ENCODE measurements around the gene MEF2C. TPM values are rescaled to one million over a fixed set of nuclear protein-coding genes. Genes with fewer than 3 reads are reported as not detected.

The MEF2C gene
- total RNA-seq, 1 donor from 2014 or later: 0.26 TPM

- Histone ChIP-seq H2AFZ (replicated peaks) (no peak overlapping the region), H3K9me3 (ENCODE audit: low read depth) (no peaks in the 10 kb centered on the region), H3K27me3 (peaks cover 83% of the 10 kb centered on the region), H3F3A (ENCODE audit: low read depth) (peaks cover 10% of the 10 kb centered on the region), H3K79me2 (ENCODE audit: low read depth) (no peaks in the 10 kb centered on the region), H3K36me3 (no peaks in the 10 kb centered on the region), H4K20me1 (ENCODE audit: low read depth) (peaks cover 39% of the 10 kb centered on the region), H3K4me3 (no peak overlapping the region), H3K27ac (no peak overlapping the region), H3K9ac (no peak overlapping the region), H3K4me2 (no peak overlapping the region), H3K4me1 (peaks cover 15% of the 10 kb centered on the region)
- no peak for DNase-seq (ENCODE audit: low spot score)
- H3K4me3 Mint-ChIP-seq: no peak overlapping the region
- peaks cover 57% of the 10 kb centered on the region for H3K27me3 Mint-ChIP-seq (ENCODE audit: insufficient read depth, low read depth)
- H3K27ac Mint-ChIP-seq: no peak overlapping the region
- no peak for TF ChIP-seq EZH2 (IDR thresholded peaks at IDR 0.05)
- TF ChIP-seq CTCF (IDR thresholded peaks at IDR 0.05): no peak
- no peak for TF ChIP-seq EZH2phosphoT487 (IDR thresholded peaks at IDR 0.05)
- H3K4me1 Mint-ChIP-seq: peaks cover 14% of the 10 kb centered on the region
- H3K36me3 Mint-ChIP-seq: peaks cover 1% of the 10 kb centered on the region
- H3K9me3 Mint-ChIP-seq: no peaks in the 10 kb centered on the region
Measured at GRCh38 chr5:88696466-88696865, 186.5 kb downstream of the MEF2C start.

GRCh38 chr5:88695931-88696330 lies 187.1 kb downstream of the MEF2C start:
- Mint-ChIP-seq H3K36me3 (peaks cover 1% of the 10 kb centered on the region), H3K27ac (no peak overlapping the region), H3K9me3 (no peaks in the 10 kb centered on the region), H3K4me1 (peaks cover 18% of the 10 kb centered on the region), H3K27me3 (ENCODE audit: insufficient read depth, low read depth) (peaks cover 62% of the 10 kb centered on the region), H3K4me3 (no peak overlapping the region)
- Histone ChIP-seq H4K20me1 (ENCODE audit: low read depth) (peaks cover 43% of the 10 kb centered on the region), H3K9me3 (ENCODE audit: low read depth) (no peaks in the 10 kb centered on the region), H3K79me2 (ENCODE audit: low read depth) (no peaks in the 10 kb centered on the region), H3K4me3 (no peak overlapping the region), H2AFZ (replicated peaks) (no peak overlapping the region), H3F3A (ENCODE audit: low read depth) (peaks cover 13% of the 10 kb centered on the region), H3K27ac (no peak overlapping the region), H3K36me3 (no peaks in the 10 kb centered on the region), H3K27me3 (peaks cover 88% of the 10 kb centered on the region), H3K4me2 (no peak overlapping the region), H3K9ac (no peak overlapping the region), H3K4me1 (peaks cover 18% of the 10 kb centered on the region)
- TF ChIP-seq EZH2 (IDR thresholded peaks at IDR 0.05) (no peak), CTCF (IDR thresholded peaks at IDR 0.05) (no peak), EZH2phosphoT487 (IDR thresholded peaks at IDR 0.05) (no peak)
- no peak for DNase-seq (ENCODE audit: low spot score)

- Mint-ChIP-seq H3K36me3 (peaks cover 1% of the 10 kb centered on the region), H3K9me3 (no peaks in the 10 kb centered on the region), H3K27ac (no peak overlapping the region), H3K4me1 (peaks cover 25% of the 10 kb centered on the region), H3K27me3 (ENCODE audit: insufficient read depth, low read depth) (peaks cover 69% of the 10 kb centered on the region), H3K4me3 (peak overlapping the region; percentile 57)
- H4K20me1 ChIP-seq (ENCODE audit: low read depth): peaks cover 49% of the 10 kb centered on the region
- no peaks in the 10 kb centered on the region for H3K9me3 ChIP-seq (ENCODE audit: low read depth)
- H3K4me2 ChIP-seq: no peak overlapping the region
- no peak overlapping the region for H2AFZ ChIP-seq (replicated peaks)
- no peak overlapping the region for H3K9ac ChIP-seq
- H3K79me2 ChIP-seq (ENCODE audit: low read depth): no peaks in the 10 kb centered on the region
- H3F3A ChIP-seq (ENCODE audit: low read depth): peaks cover 13% of the 10 kb centered on the region
- no peak overlapping the region for H3K4me3 ChIP-seq
- peaks cover 22% of the 10 kb centered on the region for H3K4me1 ChIP-seq
- no peaks in the 10 kb centered on the region for H3K36me3 ChIP-seq
- DNase-seq (ENCODE audit: low spot score): no peak
- H3K27me3 ChIP-seq: peaks cover 95% of the 10 kb centered on the region
- TF ChIP-seq CTCF (IDR thresholded peaks at IDR 0.05): no peak
- TF ChIP-seq EZH2 (IDR thresholded peaks at IDR 0.05): peak; percentile 69
- TF ChIP-seq EZH2phosphoT487 (IDR thresholded peaks at IDR 0.05): peak; percentile 76
- H3K27ac ChIP-seq: no peak overlapping the region
Measured at GRCh38 chr5:88695232-88695631, 187.8 kb downstream of the MEF2C start.
